GM13976 (cell line): ENCODE measurements around the gene BUD31.

Experiments used
- DNase-seq: peaks from one replicate; pipeline ENCODE4 v3.0.0; 2012; ENCODE audit warnings: low spot score
- in situ Hi-C: fragments of 300-500 bp; cut with MboI; formaldehyde crosslinking; loops from one replicate; pipeline ENCODE4 v1.12.0; 2022; ENCODE audit warnings: low sequenced_read_pairs, mixed read lengths, inconsistent platforms; ENCODE audit not compliant: unreplicated experiment
- TF ChIP-seq, protein P1 (sequence below): IDR thresholded peaks from 2 replicates; pipeline ENCODE4 v1.5.1; 2012; ENCODE audit warnings: borderline replicate concordance, mild to moderate bottlenecking; ENCODE audit not compliant: insufficient read depth; ENCODE audit errors: extremely low read depth, missing control alignments, control extremely low read depth

The BUD31 gene

DNA sequence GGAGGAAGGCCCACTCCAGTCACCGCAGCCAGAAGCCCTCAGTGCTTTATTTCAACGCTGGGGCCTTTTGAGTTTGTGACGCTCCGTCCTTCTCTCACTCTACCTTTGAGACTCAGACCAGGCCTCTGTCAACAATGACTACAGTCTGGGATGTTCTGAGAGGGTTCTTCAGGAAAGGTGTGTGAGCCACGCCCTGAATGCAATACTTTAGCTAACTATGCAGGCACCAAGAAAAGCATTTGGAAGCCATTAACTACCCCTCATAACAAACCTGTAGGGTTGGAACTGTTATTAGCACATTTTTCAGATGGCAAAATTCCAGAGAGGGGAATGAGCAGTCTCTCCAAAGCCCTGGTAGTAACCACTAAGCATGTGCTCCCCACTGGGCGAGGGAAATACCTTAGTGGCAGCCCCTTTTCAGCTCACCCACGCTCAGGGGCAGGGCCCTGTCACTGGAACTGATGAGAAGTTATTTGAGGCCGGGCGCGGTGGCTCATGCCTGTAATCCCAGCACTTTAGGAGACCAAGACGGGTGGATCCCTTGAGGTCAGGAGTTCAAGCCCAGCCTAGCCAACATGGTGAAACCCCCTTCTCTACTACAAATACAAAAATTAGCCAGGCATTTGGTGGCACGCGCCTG, 39.9 kb upstream of the BUD31 start:
- in situ Hi-C loops: no loop called here
- TF ChIP-seq, protein P1, sequence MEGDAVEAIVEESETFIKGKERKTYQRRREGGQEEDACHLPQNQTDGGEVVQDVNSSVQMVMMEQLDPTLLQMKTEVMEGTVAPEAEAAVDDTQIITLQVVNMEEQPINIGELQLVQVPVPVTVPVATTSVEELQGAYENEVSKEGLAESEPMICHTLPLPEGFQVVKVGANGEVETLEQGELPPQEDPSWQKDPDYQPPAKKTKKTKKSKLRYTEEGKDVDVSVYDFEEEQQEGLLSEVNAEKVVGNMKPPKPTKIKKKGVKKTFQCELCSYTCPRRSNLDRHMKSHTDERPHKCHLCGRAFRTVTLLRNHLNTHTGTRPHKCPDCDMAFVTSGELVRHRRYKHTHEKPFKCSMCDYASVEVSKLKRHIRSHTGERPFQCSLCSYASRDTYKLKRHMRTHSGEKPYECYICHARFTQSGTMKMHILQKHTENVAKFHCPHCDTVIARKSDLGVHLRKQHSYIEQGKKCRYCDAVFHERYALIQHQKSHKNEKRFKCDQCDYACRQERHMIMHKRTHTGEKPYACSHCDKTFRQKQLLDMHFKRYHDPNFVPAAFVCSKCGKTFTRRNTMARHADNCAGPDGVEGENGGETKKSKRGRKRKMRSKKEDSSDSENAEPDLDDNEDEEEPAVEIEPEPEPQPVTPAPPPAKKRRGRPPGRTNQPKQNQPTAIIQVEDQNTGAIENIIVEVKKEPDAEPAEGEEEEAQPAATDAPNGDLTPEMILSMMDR: no peak
- DNase-seq: no peak

DNA sequence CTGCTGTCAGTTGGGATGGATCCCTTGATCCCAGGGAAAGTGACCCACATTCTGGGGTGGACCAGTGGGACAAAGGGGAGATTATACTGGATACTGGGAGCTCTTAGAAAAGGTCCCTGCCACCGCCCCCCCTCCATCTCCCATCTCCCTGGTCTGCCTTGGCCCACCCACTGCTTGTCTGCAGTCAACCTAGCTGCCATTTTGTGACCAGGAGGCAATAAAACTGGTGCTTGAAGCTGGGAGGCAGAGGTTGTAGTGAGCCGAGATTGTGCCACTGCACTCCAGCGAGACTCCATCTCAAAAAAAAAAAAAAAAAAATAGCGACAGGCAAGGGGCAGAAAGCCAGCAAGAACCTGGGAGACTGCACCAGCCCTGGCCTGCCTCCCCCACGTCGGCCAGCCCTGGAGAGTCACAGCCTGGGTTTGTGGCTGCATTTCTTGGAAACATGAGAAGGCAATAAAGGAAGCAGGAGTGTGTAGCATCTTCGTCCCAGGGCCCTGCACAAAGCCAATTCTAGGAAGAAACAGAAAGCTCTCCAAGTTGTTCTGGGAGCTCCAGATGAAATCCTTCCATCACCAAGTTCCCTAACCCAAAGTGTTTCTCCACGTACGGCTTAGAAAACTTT, 38.9 kb upstream of the BUD31 start:
- DNase-seq: no peak
- in situ Hi-C loops: no loop called here
- TF ChIP-seq, protein P1: no peak

DNA sequence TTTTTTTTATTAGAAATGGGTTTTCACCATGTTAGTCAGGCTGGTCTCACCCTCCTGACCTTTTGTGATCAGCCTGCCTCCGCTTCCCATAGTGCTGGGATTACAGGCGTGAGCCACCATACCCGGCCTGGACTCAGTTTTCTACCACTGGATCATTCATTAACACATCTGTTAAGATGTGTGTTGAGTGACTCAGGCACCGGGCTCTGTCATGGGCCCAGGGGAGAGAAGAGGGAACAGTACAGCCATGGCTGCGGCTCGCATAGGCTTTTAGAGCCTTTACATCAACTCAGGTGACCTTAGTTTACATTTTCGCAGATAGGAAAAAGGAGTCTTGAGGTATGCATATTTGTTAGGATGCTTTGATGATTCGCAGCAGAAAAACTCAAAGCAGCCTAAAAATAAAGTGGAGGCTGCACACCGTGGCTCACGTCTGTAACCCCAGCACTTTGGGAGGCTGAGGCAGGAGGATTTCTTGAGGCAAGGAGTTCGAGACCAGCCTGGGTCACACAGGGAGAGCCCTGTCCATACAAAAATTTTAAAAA, 37.3 kb upstream of the BUD31 start:
- in situ Hi-C loops: no loop called here
- no peak for DNase-seq
- TF ChIP-seq, protein P1: no peak

DNA sequence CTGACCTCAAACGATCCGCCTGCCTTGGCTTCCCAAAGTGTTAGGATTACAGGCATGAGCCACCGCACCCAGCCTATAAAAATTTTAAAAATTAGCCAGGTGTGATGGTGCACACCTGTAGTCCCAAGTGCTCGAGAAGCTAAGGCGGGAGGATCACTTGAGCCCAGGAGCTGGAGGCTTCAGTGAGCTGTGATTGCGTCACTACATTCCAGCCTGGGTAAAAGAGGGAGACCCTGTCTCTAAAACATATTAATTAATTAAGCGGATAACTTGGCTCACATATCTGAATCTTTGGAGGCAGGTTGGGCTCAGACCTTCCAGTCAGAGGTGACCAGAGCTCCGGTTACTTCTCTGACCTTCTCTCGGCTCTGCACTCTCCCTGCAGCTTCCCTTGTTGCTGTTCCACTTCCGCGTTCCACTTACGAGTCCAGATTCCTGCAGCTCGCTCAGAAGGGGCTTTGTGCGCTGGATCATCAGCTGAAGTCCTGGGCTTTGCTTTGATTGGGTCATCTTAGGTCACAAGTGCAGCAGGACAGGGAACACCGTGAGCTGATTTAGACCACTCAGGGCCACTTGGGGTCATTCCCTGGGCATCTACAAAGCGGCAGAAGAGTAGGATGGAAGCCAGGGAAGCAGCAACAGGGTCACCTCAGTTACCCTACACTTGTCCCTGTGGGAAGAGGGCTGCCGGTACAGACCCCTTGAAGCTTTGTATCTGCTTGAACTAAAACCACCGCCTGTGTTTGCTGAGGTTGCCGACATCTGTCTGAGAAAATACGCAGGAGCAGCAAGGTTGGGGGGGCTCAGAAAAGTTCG, 36.3 kb upstream of the BUD31 start:
- TF ChIP-seq, protein P1: no peak
- DNase-seq: no peak

DNA sequence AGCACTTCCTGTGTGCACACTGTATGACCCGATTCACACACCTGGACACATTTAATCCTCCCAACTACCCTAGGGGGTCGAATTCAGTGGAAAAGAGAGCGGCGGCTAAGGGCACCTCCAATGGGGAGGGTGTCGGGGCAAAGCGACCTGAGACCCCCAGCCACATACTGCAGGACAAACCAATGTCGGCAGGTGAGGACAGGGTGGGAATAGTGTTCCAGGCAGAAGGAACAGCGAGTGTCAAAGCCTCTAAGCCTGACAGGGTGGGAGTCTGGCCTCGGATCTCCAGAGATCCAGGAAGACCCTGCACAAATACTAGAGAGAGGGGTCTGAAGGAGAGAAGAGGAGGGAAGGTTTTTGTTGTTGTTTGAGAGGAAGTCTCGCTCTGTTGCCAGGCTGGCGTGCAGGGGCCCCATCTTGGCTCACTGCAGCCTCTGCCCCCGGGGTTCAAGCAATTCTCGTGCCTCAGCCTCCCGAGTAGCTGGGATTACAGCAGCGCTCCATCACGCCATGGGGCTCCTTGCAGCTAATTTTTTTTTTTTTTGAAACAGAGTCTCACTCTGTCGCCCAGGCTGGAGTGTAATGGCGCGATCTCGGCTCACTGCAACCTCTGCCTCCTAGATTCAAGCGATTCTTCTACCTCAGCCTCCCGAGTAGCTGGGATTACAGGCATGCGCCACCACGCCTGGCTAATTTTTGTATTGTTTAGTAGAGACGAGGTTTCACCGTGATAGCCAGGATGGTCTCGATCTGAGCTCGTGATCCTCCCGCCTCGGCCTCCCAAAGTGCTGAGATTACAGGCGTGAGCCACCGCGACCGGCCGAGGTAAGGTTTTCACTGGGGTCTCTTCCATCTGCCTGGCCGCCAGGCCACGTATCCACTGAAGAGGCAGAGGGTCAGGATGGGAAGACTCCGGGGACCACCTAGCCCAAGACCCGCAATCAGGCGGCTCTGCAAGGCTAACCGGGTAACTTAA, 35.4 kb upstream of the BUD31 start:
- DNase-seq: no peak
- in situ Hi-C loops: no loop called here
- TF ChIP-seq, protein P1: no peak

More for the DNA sequence above, 36.3 kb upstream of the BUD31 start:
- in situ Hi-C loops: no loop called here
